Muscle layer of duodenum (tissue), 2 donors: ENCODE data around the gene CFAP251.
"Not testable (repeated sequence)": the region's sequence is repeated elsewhere in the genome, so short reads cannot be mapped to it uniquely, and the experiment has no call there.

Source experiments
- H3K27ac ChIP-seq: one replicate; pipeline ENCODE4 v1.7.0; 2013; ENCODE audit warnings: mild to moderate bottlenecking, low read length
- H3K27me3 ChIP-seq: one replicate; pipeline ENCODE4 v1.7.0; 2013; ENCODE audit warnings: low read depth, mild to moderate bottlenecking, control low read depth, low read length
- H3K36me3 ChIP-seq, 2 donors: one replicate each; pipeline ENCODE4 v1.7.0; 2013; ENCODE audit warnings: low read length in 2 of 2, control low read depth in 1 of 2, mild to moderate bottlenecking in 1 of 2; ENCODE audit not compliant: insufficient read depth in 2 of 2, control insufficient read depth in 1 of 2
- H3K4me1 ChIP-seq, 2 donors: one replicate each; pipeline ENCODE4 v1.7.0; 2013; ENCODE audit warnings: low read length in 2 of 2, mild to moderate bottlenecking in 2 of 2, control low read depth in 1 of 2, moderate library complexity in 1 of 2; ENCODE audit not compliant: insufficient read depth in 2 of 2, control insufficient read depth in 1 of 2
- H3K4me3 ChIP-seq, 2 donors: one replicate each; pipeline ENCODE4 v1.7.0; 2013; ENCODE audit warnings: low read length in 2 of 2, low read depth in 1 of 2, mild to moderate bottlenecking in 1 of 2
- H3K9me3 ChIP-seq, 2 donors: one replicate each; pipeline ENCODE4 v1.7.0; 2013; ENCODE audit warnings: low read length in 2 of 2, control low read depth in 1 of 2, mild to moderate bottlenecking in 1 of 2; ENCODE audit not compliant: control insufficient read depth in 1 of 2
- donor health status: healthy.

Gene CFAP251

DNA sequence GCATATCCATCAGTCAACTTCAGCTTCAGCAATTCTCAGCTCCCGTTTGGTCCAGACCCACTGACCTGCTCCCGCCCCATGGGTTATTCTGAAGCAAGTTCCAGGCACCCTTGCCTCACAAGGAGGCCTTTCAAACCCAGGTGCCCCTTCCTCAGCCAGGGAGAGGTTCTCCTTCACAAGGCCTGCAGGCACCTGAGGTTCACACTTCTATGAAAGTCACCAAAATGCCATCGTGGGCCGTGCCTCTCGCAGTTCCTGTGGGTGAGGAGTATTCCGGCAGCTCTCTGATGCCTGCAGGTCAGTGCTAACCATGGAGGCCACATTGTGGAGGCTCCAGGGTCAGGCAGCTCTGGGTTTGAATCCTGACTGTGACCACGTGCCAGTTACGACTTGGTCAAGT, 63.1 kb downstream of the CFAP251 start:
- no peaks in the 10 kb centered on the region for H3K36me3 ChIP-seq
- no peaks in the 10 kb centered on the region for H3K27me3 ChIP-seq
- H3K4me3 ChIP-seq, result no peak overlapping the region
- no peaks in the 10 kb centered on the region for H3K9me3 ChIP-seq
- no peaks in the 10 kb centered on the region for H3K4me1 ChIP-seq
- H3K27ac ChIP-seq, result no peak overlapping the region

DNA sequence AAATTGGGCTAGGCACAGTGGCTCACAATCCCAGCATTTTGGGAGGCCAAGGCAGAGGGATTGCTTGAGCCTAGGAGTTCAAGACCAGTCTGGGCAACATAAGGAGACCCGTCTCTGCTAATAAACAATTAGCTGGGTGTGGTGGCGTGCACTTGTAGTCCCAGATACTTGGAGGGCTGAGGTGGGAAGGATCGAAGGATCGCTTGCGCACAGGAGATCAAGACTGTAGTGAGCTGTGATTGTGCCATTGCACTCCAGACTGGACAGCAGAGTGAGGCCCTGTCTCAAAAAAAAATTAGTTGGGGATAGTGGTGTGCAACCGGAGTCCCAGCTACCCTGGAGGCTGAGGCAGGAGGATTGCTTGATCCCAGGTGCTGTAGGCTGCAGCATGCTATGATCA, 64.6 kb downstream of the CFAP251 start:
- Histone ChIP-seq H3K27me3 (no peaks in the 10 kb centered on the region), H3K36me3 (no peaks in the 10 kb centered on the region), H3K9me3 (no peaks in the 10 kb centered on the region), H3K27ac (no peak overlapping the region), H3K4me3 (no peak overlapping the region), H3K4me1 (no peaks in the 10 kb centered on the region)

DNA sequence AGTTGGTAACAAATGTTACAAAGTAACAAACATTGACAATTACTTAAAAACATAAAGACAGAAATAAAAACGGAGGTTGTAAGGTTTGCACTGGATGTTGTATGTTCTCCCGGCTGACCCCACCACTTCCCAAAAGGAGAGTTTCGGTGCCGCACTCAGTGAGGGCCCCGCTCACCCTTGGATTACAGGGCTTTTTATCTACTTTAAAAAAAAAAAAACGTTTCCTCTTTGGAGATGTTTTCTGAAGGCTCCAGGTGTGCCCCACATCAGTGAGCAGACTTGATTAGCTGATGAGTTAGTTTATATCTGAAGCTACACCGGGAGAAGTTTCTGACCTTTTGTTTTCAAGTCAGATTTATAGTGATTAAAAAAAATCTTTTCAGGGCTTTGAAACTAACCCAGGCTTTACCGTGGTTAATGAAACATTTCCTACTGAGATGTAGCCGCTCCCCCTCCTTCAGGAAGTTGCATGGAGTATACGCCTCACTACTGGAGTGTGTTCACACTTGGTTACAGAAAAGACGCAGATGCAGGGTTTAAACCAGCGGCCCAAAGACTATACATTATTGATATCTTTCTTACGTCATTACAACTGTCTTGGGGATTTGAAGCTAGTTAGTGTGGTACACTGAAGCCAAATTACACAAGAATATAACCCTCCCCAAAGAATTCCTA, 65.3 kb downstream of the CFAP251 start:
- H3K4me1 ChIP-seq, result no peaks in the 10 kb centered on the region
- no peaks in the 10 kb centered on the region for H3K36me3 ChIP-seq
- H3K9me3 ChIP-seq, result no peaks in the 10 kb centered on the region
- no peak overlapping the region for H3K4me3 ChIP-seq
- H3K27ac ChIP-seq, result no peak overlapping the region
- H3K27me3 ChIP-seq, result no peaks in the 10 kb centered on the region

DNA sequence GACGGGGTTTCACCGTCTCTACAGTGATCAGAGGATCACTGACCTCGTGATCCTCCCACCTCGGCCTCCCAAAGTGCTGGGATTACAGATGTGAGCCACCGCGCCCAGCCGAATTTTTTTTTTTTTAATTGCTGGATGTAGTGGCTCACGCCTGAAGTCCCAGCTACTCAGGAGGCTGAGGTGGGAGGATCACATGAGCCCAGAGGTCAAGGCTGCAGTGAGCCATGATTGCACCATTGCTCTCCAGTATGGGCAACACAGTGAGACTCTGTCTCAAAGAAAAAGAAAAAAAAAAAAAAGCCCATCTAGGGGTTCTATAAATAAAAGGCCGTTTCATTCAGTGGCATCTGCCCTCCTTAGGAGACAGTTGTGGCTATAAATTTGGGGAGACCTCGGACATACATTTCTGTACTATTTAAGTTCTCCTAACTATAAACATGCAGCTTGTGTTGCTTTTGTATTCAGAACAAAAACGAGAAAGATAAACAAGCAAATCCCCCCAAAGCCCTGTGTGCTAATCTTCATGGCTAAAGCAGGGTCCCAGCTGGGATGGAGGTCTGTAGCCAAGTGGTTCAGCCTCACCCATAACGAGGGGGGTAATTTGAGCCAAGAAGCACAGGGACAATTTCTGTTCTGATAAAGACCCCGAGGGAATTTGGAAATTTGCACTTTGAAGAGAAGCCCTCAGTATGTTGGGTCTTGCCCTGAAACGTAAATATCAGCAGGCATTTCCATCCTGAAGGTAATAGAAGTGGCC, 68.3 kb downstream of the CFAP251 start:
- Histone ChIP-seq H3K4me3 (no peak overlapping the region), H3K27ac (no peak overlapping the region), H3K4me1 (no peaks in the 10 kb centered on the region), H3K9me3 (no peaks in the 10 kb centered on the region), H3K36me3 (no peaks in the 10 kb centered on the region), H3K27me3 (no peaks in the 10 kb centered on the region)

DNA sequence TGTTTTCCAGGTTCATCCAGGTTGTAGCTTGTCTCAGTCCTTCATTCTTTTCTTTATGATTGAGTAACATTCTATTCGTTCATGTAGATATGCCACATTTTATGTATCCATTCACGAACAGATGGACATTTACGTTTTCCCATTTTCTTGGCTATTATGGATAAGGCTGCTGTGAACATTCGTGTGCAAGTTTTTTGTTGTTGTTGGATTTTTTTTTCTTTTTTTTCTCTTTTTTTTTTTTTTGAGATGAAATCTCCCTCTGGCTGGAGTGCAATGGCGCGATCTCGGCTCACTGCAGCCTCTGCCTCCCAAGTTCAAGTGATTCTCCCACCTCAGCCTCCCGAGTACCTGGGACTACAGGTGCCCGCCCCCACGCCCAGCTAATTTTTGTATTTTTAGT, 70.1 kb downstream of the CFAP251 start:
- not testable (repeated sequence) for H3K9me3 ChIP-seq, H3K27ac ChIP-seq, H3K4me1 ChIP-seq, H3K27me3 ChIP-seq, H3K36me3 ChIP-seq, H3K4me3 ChIP-seq

DNA sequence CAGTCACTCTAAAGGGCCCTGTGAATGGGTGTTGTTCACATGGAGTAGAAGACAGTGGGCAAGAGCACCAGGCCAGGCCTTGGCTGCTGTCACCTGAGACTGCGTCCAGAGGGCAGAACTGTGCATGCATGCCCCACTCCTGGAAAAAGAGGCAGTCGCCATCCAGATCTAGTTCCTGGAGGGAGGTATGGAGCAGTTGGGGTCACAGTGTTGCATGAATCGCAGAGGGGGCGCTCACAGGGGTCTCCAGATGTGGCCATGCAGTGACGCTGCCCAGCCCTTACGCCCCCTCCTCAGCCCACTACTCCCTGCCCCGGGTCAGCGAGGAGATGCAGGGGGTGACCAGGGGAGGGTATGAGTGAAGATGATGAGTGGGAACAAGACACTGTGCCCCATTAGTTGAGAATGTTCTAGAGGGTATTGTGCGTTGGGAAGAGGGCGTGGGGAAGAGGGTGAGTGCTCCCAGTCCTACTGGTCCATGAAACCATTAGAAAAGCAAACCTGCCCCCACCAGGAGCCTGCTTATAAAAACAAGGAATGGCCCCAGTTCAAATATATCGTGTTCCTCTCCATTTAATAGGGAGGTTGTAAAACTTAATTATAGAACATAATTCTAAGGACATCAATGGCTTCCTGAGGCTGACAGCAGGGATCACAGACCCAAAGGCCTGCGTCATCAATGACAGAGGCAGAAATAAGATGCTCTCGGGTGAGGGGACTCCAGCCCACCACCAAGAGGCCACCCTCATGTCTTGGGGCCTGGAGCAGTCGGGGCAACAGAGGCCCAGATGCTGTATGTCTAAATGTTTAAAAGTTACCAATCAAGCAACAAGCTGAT, 71.1 kb downstream of the CFAP251 start:
- H3K36me3 ChIP-seq, result no peaks in the 10 kb centered on the region

DNA sequence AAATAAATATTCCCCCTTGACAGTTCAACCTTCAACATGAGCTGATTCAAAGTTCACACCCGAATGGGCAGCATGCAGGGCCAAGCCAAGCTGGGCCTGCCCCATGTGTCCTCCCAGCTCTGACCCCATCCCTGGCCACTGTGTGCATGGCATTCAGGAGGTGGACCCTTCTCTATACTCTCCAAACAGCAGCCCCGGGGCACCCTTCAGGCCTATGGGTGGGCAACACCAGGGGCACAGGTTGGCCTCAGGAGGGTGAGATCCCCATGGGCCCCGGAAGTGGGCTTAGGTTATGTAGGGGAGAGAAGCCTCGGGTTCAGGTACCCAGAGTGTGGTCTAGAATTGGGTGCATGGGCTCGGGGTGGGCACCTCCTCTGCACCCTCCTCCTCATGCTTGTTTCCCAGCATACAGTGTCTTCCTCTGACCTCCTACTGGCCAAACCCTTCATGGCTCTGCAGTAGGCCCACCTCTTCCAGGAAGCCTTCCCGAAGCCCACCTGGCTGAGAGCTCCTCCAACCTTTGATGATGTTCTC, 71.8 kb downstream of the CFAP251 start:
- Histone ChIP-seq H3K4me1 (no peaks in the 10 kb centered on the region), H3K4me3 (no peak overlapping the region), H3K9me3 (no peaks in the 10 kb centered on the region), H3K27me3 (no peaks in the 10 kb centered on the region), H3K27ac (no peak overlapping the region), H3K36me3 (no peaks in the 10 kb centered on the region)

More for the DNA sequence above, 71.1 kb downstream of the CFAP251 start:
- H3K9me3 ChIP-seq, result no peaks in the 10 kb centered on the region
- no peaks in the 10 kb centered on the region for H3K4me1 ChIP-seq
- H3K4me3 ChIP-seq, result no peak overlapping the region
- H3K27ac ChIP-seq, result no peak overlapping the region
- no peaks in the 10 kb centered on the region for H3K27me3 ChIP-seq

DNA sequence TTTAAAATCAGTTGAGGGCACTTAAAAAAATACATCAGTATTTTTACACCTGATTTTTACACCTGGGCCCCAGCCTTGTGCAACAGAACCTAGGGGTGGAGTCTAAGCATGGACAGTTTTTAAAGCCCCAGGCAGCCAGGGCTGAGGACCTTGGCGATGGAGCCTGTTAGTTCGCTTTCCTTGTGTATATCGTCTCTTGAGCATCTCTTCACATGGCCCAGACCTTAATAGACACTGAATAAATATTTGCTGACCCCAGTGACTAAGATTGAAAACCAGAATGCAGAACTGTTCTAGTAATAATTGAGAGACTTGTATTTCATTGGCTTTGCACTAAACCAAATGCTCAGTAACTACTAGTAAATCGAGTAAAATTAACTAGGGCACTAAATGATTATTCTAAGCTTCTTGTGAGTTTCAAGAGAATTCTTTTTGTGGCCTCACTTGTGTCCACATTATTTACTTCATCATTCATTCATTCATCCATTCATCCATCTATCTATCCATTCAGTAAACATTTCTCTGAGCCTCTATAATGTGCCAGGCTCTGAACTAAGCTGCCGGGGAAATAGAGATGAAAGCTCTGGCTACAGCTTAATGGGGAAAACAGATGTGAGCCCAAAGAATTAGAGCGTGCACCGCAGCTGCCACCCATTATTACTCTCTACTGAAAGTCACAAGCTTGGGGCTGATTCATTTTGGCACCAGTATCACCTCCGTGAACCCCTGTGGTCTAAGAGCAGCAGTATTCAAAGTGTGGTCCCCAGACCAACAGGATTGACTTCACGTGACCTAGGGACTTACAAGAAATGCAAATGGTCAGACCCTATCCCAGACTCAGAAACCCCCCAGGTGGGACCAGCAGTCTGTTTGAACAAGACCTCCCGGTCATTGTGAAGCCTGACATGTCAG, 72.6 kb downstream of the CFAP251 start:
- H3K4me3 ChIP-seq, result no peak overlapping the region
- no peak overlapping the region for H3K27ac ChIP-seq
- H3K27me3 ChIP-seq, result no peaks in the 10 kb centered on the region
- H3K4me1 ChIP-seq, result no peaks in the 10 kb centered on the region
- H3K9me3 ChIP-seq, result no peaks in the 10 kb centered on the region
- no peaks in the 10 kb centered on the region for H3K36me3 ChIP-seq

DNA sequence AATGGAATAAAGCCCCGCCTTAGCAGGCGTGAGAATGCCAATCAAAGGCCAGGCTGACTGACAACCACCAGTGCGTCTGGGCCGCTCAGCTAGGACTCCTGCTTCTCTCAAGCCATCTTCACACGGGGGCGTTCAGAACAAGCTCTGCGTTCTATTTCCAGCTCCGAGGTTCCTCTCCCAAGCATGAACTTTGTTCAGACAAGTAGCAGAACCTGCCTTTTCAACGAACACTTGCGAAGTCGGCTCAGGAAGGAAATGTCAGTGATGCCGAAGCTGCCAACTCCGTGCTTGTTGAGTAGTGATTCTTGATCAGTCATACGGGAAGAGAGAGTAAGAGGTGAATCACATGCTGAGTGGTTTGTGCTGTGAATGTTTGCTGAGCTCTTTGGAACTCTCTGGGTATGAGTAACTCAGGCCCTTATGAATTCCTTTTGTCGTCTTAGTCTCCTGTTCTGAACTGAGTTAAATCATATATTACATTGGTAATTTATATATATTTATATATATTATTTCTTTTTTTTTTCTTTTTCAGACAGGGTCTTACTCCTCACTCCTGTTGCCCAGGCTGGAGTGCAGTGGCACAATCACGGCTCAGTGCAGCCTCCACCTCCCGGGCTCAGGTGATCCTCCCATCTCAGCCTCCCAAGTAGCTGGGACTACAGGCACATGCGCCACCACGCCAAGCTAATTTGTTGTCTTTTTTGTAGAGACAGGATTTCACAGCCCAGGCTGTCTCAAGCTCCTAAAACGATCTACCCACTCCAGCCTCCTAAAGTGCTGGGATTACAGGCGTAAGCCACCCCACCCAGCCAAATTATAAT, 73.9 kb downstream of the CFAP251 start:
- no peaks in the 10 kb centered on the region for H3K27me3 ChIP-seq
- no peak overlapping the region for H3K4me3 ChIP-seq
- no peak overlapping the region for H3K27ac ChIP-seq
- H3K36me3 ChIP-seq, result no peaks in the 10 kb centered on the region
- no peaks in the 10 kb centered on the region for H3K9me3 ChIP-seq
- H3K4me1 ChIP-seq, result no peaks in the 10 kb centered on the region
